PFSK-1 (cell line): Measurements from ENCODE around the gene CYRIA.

Source experiments
- FOXP2 ChIP-seq: optimal IDR thresholded peaks from 2 replicates; pipeline ENCODE3; 2011; ENCODE audit warnings: borderline replicate concordance, control low read depth, inconsistent platforms; ENCODE audit not compliant: insufficient read depth; ENCODE audit errors: extremely low read length, extremely low read depth
- POLR2AphosphoS5 ChIP-seq: IDR thresholded peaks from 2 replicates; pipeline ENCODE4 v1.6.1; 2012; ENCODE audit warnings: low read depth, mild to moderate bottlenecking, control low read depth, low read length, moderate library complexity
- SIN3A ChIP-seq: IDR thresholded peaks from 2 replicates; pipeline ENCODE4 v1.6.1; 2012; ENCODE audit warnings: mild to moderate bottlenecking, low read length, moderate library complexity, borderline replicate concordance; ENCODE audit not compliant: insufficient read depth
- TAF1 ChIP-seq: IDR thresholded peaks from 2 replicates; pipeline ENCODE4 v1.6.1; 2012; ENCODE audit warnings: low read length, control low read depth, borderline replicate concordance; ENCODE audit not compliant: insufficient read depth
- TF ChIP-seq, protein P1 (sequence below), 2 experiments: IDR thresholded peaks; 2 replicates each; pipeline versions ENCODE4 v1.6.1 to v1.8.0; 2011 to 2012; ENCODE audit warnings: low read depth in 2 of 2, low read length in 2 of 2, control low read depth in 1 of 2, inconsistent platforms in 1 of 2, mild to moderate bottlenecking in 1 of 2, moderate library complexity in 1 of 2; ENCODE audit not compliant: insufficient read depth in 1 of 2

The CYRIA gene

GRCh38 chr2:16687222-16687621 is 21.6 kb upstream of the CYRIA start:
- TF ChIP-seq FOXP2: no peak
- TF ChIP-seq POLR2AphosphoS5: no peak
- TF ChIP-seq, protein P1, sequence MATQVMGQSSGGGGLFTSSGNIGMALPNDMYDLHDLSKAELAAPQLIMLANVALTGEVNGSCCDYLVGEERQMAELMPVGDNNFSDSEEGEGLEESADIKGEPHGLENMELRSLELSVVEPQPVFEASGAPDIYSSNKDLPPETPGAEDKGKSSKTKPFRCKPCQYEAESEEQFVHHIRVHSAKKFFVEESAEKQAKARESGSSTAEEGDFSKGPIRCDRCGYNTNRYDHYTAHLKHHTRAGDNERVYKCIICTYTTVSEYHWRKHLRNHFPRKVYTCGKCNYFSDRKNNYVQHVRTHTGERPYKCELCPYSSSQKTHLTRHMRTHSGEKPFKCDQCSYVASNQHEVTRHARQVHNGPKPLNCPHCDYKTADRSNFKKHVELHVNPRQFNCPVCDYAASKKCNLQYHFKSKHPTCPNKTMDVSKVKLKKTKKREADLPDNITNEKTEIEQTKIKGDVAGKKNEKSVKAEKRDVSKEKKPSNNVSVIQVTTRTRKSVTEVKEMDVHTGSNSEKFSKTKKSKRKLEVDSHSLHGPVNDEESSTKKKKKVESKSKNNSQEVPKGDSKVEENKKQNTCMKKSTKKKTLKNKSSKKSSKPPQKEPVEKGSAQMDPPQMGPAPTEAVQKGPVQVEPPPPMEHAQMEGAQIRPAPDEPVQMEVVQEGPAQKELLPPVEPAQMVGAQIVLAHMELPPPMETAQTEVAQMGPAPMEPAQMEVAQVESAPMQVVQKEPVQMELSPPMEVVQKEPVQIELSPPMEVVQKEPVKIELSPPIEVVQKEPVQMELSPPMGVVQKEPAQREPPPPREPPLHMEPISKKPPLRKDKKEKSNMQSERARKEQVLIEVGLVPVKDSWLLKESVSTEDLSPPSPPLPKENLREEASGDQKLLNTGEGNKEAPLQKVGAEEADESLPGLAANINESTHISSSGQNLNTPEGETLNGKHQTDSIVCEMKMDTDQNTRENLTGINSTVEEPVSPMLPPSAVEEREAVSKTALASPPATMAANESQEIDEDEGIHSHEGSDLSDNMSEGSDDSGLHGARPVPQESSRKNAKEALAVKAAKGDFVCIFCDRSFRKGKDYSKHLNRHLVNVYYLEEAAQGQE (IDR thresholded peaks at IDR 0.05; ENCODE audit: insufficient read depth in 1 of 2, low read depth in 2 of 2, low read length in 2 of 2): no peak
- TF ChIP-seq TAF1: no peak
- TF ChIP-seq SIN3A: no peak

DNA sequence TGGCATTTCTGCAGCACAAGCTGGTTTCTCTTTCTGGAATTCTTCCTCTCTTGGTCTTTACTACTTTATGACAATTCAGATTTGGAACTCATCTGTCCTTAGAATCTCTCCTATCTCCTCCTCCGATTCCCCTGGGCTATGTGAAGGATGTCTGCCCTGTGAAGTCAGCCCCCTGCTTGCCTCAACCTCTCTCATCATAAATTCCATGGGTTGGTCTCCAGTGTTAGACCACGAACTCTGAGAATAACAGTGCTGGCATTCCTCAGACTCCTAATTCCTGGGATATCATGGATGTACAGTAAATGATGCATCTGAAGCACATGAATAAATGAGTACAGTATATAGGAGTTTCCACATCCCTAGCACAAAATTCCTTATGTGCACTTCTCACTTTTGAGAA is 21.0 kb upstream of the CYRIA start:
- TF ChIP-seq TAF1 (no peak), SIN3A (no peak), FOXP2 (no peak)

DNA sequence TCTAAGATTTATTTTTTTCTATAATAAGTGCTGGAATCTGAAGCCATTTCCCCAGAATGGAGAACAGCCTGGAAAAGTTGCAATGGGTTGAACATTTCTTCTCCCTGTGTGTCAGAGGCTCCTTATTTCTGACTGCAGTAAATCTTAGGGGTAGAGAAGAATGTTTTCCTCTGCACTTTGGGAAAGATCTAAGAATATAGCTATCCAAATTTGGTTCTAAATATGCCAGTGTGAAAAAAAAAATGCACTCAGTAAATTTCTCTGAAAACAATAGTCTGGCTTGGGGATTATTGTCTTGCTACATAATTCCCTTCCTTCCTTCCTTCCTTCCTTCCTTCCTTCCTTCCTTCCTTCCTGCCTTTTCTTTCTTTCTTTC is 19.7 kb upstream of the CYRIA start:
- TF ChIP-seq, protein P1 (IDR thresholded peaks at IDR 0.05; ENCODE audit: insufficient read depth in 1 of 2, low read depth in 2 of 2, low read length in 2 of 2): no peak
- TF ChIP-seq POLR2AphosphoS5: no peak
- TF ChIP-seq SIN3A: no peak
- no peak for TF ChIP-seq TAF1
- no peak for TF ChIP-seq FOXP2

DNA sequence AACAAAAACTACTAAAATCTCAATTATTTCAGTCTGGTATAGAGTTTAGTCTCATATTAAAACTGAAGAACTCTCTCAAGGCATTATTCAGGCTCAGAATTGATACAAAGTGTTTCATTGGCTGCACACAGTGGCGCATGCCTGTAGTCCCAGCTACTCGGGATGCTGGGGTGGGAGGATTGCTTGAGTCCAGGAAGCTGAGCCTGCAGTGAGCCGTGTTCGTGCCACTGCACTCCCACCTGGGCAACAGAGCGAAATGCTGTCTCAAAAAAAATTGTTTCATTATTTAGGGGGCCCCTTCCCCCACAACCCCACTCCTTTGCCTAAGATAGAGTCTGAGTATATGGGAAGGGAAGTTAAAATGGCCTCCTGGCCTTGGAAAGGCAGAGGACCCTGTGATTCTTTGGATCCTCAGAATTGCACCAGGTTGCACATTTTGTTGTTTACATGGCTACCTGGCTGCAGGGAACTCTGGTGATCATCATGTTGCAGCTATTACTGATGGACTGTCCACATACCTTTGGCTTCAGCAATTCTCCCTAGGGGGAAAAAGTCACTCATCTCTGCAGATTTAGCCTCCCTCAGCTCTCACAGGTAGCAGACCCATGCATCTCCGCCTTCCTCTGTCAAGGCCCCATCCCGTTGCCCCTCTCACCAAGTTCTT is 19.2 kb upstream of the CYRIA start:
- TF ChIP-seq FOXP2 (no peak), POLR2AphosphoS5 (no peak), TAF1 (no peak), SIN3A (no peak)
- TF ChIP-seq, protein P1 (IDR thresholded peaks at IDR 0.05; ENCODE audit: insufficient read depth in 1 of 2, low read depth in 2 of 2, low read length in 2 of 2): no peak

- TF ChIP-seq SIN3A (no peak), POLR2AphosphoS5 (no peak), TAF1 (no peak), FOXP2 (no peak)
- TF ChIP-seq, protein P1 (IDR thresholded peaks at IDR 0.05; ENCODE audit: insufficient read depth in 1 of 2, low read depth in 2 of 2, low read length in 2 of 2): no peak
Observed at GRCh38 chr2:16683576-16683975, 17.9 kb upstream of the CYRIA start.
